MCF 10A (cell line): Measurements from ENCODE around the gene ERBB2. TPM values are rescaled to one million over a fixed set of nuclear protein-coding genes. Genes with fewer than 3 reads are reported as not detected.

Experiments used
- BruUV-seq: library from RNA; stranded (reverse); fragments of 400-500 nt; replicated peaks from 2 replicates; lab custom pipeline; 2021; lab: Mats Ljungman, UMichigan
- CTCF ChIA-PET: fragments of 300-600 bp; sonication (Branson Sonifier 250); formaldehyde crosslinking; extraction: SDS; loops from one replicate; lab custom pipeline; 2021; ENCODE audit warnings: antibody characterized with exemption, inconsistent platforms; lab: Yijun Ruan, JAX
- POLR2A ChIA-PET: fragments of 300-600, 350-650 bp; sonication (Branson Sonifier 250); formaldehyde crosslinking; extraction: SDS; loops from one replicate; lab custom pipeline; 2020; ENCODE audit warnings: antibody characterized with exemption, inconsistent platforms; lab: Yijun Ruan, JAX
- DNase-seq: peaks from one replicate; pipeline ENCODE4 v3.0.0-alpha.2; 2018; ENCODE audit not compliant: unreplicated experiment
- H3K27ac Mint-ChIP-seq: one replicate; pipeline ENCODE4 v1.8.0; 2022; ENCODE audit warnings: mild to moderate bottlenecking, low read depth, mixed read lengths; ENCODE audit not compliant: unreplicated experiment
- H3K27me3 Mint-ChIP-seq: one replicate; pipeline ENCODE4 v1.8.0; 2022; ENCODE audit warnings: mixed read lengths; ENCODE audit not compliant: insufficient read depth, unreplicated experiment
- H3K36me3 Mint-ChIP-seq: one replicate; pipeline ENCODE4 v1.8.0; 2022; ENCODE audit warnings: mild to moderate bottlenecking, moderate library complexity, mixed read lengths; ENCODE audit not compliant: insufficient read depth, unreplicated experiment
- H3K4me1 Mint-ChIP-seq: one replicate; pipeline ENCODE4 v1.8.0; 2022; ENCODE audit warnings: mixed read lengths; ENCODE audit not compliant: insufficient read depth, unreplicated experiment
- H3K4me3 Mint-ChIP-seq: one replicate; pipeline ENCODE4 v1.8.0; 2022; ENCODE audit warnings: mild to moderate bottlenecking, moderate library complexity, mixed read lengths; ENCODE audit not compliant: unreplicated experiment
- H3K9me3 Mint-ChIP-seq: one replicate; pipeline ENCODE4 v1.8.0; 2022; ENCODE audit warnings: mixed read lengths; ENCODE audit not compliant: unreplicated experiment
- intact Hi-C: fragments of 100-400 bp; cut with micrococcal nuclease; formaldehyde crosslinking; loops from 2 replicates; pipeline ENCODE4 v1.14.1; 2022
- total RNA-seq: library from RNA; stranded (reverse); gene quantifications from 2 replicates; pipeline ENCODE4 v1.2.3, GENCODE V29; 2022
- TF ChIP-seq, protein P1 (sequence below): fragments of 200-600 bp; IDR thresholded peaks from one replicate; pipeline ENCODE4 v1.8.0; 2022; ENCODE audit warnings: antibody characterized with exemption, mild to moderate bottlenecking; ENCODE audit not compliant: unreplicated experiment

The ERBB2 gene
- total RNA-seq, 1 experiment from 2014 or later: 33.7 TPM

- peaks cover 4% of the 10 kb centered on the region for H3K4me1 Mint-ChIP-seq
- TF ChIP-seq, protein P1, sequence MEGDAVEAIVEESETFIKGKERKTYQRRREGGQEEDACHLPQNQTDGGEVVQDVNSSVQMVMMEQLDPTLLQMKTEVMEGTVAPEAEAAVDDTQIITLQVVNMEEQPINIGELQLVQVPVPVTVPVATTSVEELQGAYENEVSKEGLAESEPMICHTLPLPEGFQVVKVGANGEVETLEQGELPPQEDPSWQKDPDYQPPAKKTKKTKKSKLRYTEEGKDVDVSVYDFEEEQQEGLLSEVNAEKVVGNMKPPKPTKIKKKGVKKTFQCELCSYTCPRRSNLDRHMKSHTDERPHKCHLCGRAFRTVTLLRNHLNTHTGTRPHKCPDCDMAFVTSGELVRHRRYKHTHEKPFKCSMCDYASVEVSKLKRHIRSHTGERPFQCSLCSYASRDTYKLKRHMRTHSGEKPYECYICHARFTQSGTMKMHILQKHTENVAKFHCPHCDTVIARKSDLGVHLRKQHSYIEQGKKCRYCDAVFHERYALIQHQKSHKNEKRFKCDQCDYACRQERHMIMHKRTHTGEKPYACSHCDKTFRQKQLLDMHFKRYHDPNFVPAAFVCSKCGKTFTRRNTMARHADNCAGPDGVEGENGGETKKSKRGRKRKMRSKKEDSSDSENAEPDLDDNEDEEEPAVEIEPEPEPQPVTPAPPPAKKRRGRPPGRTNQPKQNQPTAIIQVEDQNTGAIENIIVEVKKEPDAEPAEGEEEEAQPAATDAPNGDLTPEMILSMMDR: no peak
- intact Hi-C loops: no loop called here
- ChIA-PET POLR2A (no interaction called here), CTCF (interaction anchor here (0.6 to 1.0 kb wide), 3 partner anchors 26 to 704 kb away, joined by 3 to 4 read pairs (median 3); no protein-coding TSS in a partner anchor)
- H3K27ac Mint-ChIP-seq: no peak overlapping the region
- H3K36me3 Mint-ChIP-seq: peaks cover 11% of the 10 kb centered on the region
- no peak overlapping the region for H3K4me3 Mint-ChIP-seq
- no TSS peak for BruUV-seq
- no peaks in the 10 kb centered on the region for H3K9me3 Mint-ChIP-seq
- DNase-seq: no peak
- peaks cover 11% of the 10 kb centered on the region for H3K27me3 Mint-ChIP-seq
Measured at GRCh38 chr17:39674179-39674578, 25.7 kb upstream of the ERBB2 start.

- H3K4me3 Mint-ChIP-seq: no peak overlapping the region
- no peak for DNase-seq
- intact Hi-C loops: no loop called here
- H3K27me3 Mint-ChIP-seq: peaks cover 11% of the 10 kb centered on the region
- POLR2A ChIA-PET: no interaction called here
- peaks cover 4% of the 10 kb centered on the region for H3K4me1 Mint-ChIP-seq
- TF ChIP-seq, protein P1: no peak
- H3K9me3 Mint-ChIP-seq: no peaks in the 10 kb centered on the region
- CTCF ChIA-PET: interaction anchor here (0.7 to 1.6 kb wide), 3 partner anchors 20 to 42 kb away, joined by 3 to 5 read pairs (median 4); no protein-coding TSS in a partner anchor
- no TSS peak for BruUV-seq
- peaks cover 7% of the 10 kb centered on the region for H3K36me3 Mint-ChIP-seq
- H3K27ac Mint-ChIP-seq: no peak overlapping the region
Measured at GRCh38 chr17:39674702-39675389, 25.0 kb upstream of the ERBB2 start.

DNA sequence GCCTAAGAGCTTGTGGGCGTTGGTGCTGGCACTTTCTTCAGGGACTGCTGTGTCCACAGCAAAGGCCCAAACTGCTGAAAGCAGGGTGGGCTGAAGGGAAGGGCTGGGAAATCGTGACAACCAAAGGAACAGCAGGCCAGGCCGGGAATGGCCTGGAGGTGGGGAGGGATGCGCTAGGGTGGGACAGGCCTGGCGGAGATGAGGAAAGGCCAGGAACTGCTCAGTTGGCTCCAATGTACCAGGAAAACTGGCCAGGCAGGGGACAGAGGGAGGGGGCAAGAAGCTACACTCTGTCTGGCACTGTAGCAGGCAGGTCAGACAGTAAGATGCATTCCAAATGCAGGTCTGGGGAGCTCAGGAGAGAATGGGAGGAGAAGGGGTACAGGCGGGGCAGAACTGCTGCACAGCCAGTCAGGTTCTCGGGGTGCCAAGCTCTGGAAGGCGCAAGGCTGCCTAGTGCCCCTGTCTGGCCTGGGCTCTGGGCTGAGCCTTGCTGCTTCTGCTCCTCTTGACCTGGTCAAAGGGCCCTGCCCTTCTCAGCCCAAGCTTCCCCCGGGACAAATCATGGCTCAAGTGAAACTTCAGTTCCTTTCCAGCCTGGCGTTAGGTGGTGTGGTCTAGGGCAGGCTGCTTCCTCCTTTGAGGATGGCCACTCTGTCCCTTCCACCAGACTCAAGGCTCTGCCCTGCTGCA is 24.3 kb upstream of the ERBB2 start:
- BruUV-seq: no TSS peak
- H3K4me3 Mint-ChIP-seq: no peak overlapping the region
- H3K9me3 Mint-ChIP-seq: no peaks in the 10 kb centered on the region

More for the DNA sequence above, 24.3 kb upstream of the ERBB2 start:
- Mint-ChIP-seq H3K36me3 (peaks cover 4% of the 10 kb centered on the region), H3K4me1 (peaks cover 4% of the 10 kb centered on the region), H3K27me3 (peaks cover 6% of the 10 kb centered on the region), H3K27ac (no peak overlapping the region)
- TF ChIP-seq, protein P1: no peak
- DNase-seq: no peak
- ChIA-PET POLR2A (no interaction called here), CTCF (interaction anchor here (1.0 to 1.6 kb wide), 2 partner anchors 21 to 42 kb away, joined by 4 to 5 read pairs; no protein-coding TSS in a partner anchor)
- intact Hi-C loops: no loop called here
